IMR-90 (cell line): Measurements from ENCODE around the gene TIGIT. TPM values are rescaled to one million over a fixed set of nuclear protein-coding genes. Genes with fewer than 3 reads are reported as not detected.

Experiments used
- ATAC-seq: fragments of 200-7000 bp; cut with Tn5 transposase; 2 replicates; pipeline ENCODE4 v1.9.1; 2020; ENCODE audit warnings: low read depth, mild to moderate bottlenecking, moderate library complexity
- BruUV-seq: library from RNA; stranded (reverse); fragments of 400-500 nt; replicated peaks from 2 replicates; lab custom pipeline; 2021; lab: Mats Ljungman, UMichigan
- CTCF ChIA-PET: fragments of 300-600 bp; formaldehyde crosslinking; extraction: SDS; loops from one replicate; lab custom pipeline; 2021; ENCODE audit warnings: antibody characterized with exemption; lab: Yijun Ruan, JAX
- POLR2A ChIA-PET: fragments of 300-600 bp; sonication (Branson Sonifier 250); formaldehyde crosslinking; loops from one replicate; lab custom pipeline; 2022; ENCODE audit warnings: antibody characterized with exemption; ENCODE audit not compliant: unreplicated experiment; lab: Charles Lee
- DNase-seq: peaks from one replicate; pipeline ENCODE4 v3.0.0; 2013
- H2AFZ ChIP-seq: replicated peaks from 2 replicates; pipeline ENCODE3; 2013; ENCODE audit warnings: low read length, mild to moderate bottlenecking; ENCODE audit not compliant: poor library complexity
- H2AK5ac ChIP-seq: 2 replicates; pipeline ENCODE4 v1.6.1; 2013; ENCODE audit warnings: low read depth, low read length, inconsistent platforms
- H2AK9ac ChIP-seq: replicated peaks from 2 replicates; pipeline ENCODE3; 2013; ENCODE audit warnings: mild to moderate bottlenecking, low read depth, low read length, moderate library complexity; ENCODE audit not compliant: poor library complexity
- H2BK120ac ChIP-seq: 2 replicates; pipeline ENCODE4 v1.6.1; 2013; ENCODE audit warnings: low read depth, low read length, inconsistent platforms
- H2BK15ac ChIP-seq: 3 replicates; pipeline ENCODE4 v1.6.1; 2013; ENCODE audit warnings: low read depth, low read length, inconsistent platforms
- H2BK20ac ChIP-seq: 2 replicates; pipeline ENCODE4 v1.6.1; 2013; ENCODE audit warnings: low read depth, mild to moderate bottlenecking, inconsistent platforms, low read length, moderate library complexity
- H2BK5ac ChIP-seq: 2 replicates; pipeline ENCODE4 v1.6.1; 2013; ENCODE audit warnings: mild to moderate bottlenecking, low read depth, low read length, inconsistent platforms; ENCODE audit not compliant: poor library complexity, severe bottlenecking
- H3K14ac ChIP-seq: replicated peaks from 2 replicates; pipeline ENCODE4 v1.6.1; 2013; ENCODE audit warnings: low read depth, low read length, inconsistent platforms
- H3K18ac ChIP-seq: 2 replicates; pipeline ENCODE4 v1.6.1; 2013; ENCODE audit warnings: low read depth, low read length, control low read depth
- H3K23ac ChIP-seq: 2 replicates; pipeline ENCODE4 v1.6.1; 2013; ENCODE audit warnings: low read depth, low read length, inconsistent platforms
- H3K27ac ChIP-seq: 2 replicates; pipeline ENCODE4 v1.5.1; 2013; ENCODE audit warnings: mild to moderate bottlenecking, control low read depth, low read length; ENCODE audit not compliant: insufficient read depth
- H3K27me3 ChIP-seq: 2 replicates; pipeline ENCODE4 v1.6.1; 2013; ENCODE audit warnings: low read length; ENCODE audit not compliant: control insufficient read depth, insufficient read depth
- H3K36me3 ChIP-seq: 2 replicates; pipeline ENCODE4 v1.6.1; 2013; ENCODE audit warnings: low read length, mixed read lengths; ENCODE audit not compliant: control insufficient read depth, insufficient read depth
- H3K4ac ChIP-seq: 2 replicates; pipeline ENCODE4 v1.6.1; 2013; ENCODE audit warnings: low read depth, low read length, inconsistent platforms
- H3K4me1 ChIP-seq: 2 replicates; pipeline ENCODE4 v1.6.1; 2013; ENCODE audit warnings: low read length, mixed read lengths; ENCODE audit not compliant: control insufficient read depth, insufficient read depth
- H3K4me2 ChIP-seq: 2 replicates; pipeline ENCODE4 v1.6.1; 2013; ENCODE audit warnings: low read depth, mild to moderate bottlenecking, control low read depth, low read length, moderate library complexity
- H3K4me3 ChIP-seq: 2 replicates; pipeline ENCODE4 v1.5.1; 2013; ENCODE audit warnings: low read depth, mild to moderate bottlenecking, control low read depth, low read length, moderate library complexity; ENCODE audit not compliant: insufficient read depth
- H3K56ac ChIP-seq: 2 replicates; pipeline ENCODE4 v1.6.1; 2013; ENCODE audit warnings: low read length, inconsistent platforms; ENCODE audit not compliant: insufficient read depth; ENCODE audit errors: extremely low read depth
- H3K79me1 ChIP-seq, 2 experiments: 2 replicates each; pipeline ENCODE4 v1.6.1; 2013; ENCODE audit warnings: low read length in 2 of 2, inconsistent platforms in 1 of 2, low read depth in 1 of 2
- H3K9ac ChIP-seq: 2 replicates; pipeline ENCODE4 v1.6.1; 2013; ENCODE audit warnings: low read depth, low read length, control low read depth
- H3K9me1 ChIP-seq: 2 replicates; pipeline ENCODE4 v1.6.1; 2013; ENCODE audit warnings: low read length, inconsistent platforms; ENCODE audit not compliant: insufficient read depth
- H3K9me3 ChIP-seq: 2 replicates; pipeline ENCODE4 v1.6.1; 2013; ENCODE audit warnings: low read length; ENCODE audit not compliant: control insufficient read depth, insufficient read depth
- H4K20me1 ChIP-seq: 2 replicates; pipeline ENCODE4 v1.6.1; 2013; ENCODE audit warnings: low read length, inconsistent platforms; ENCODE audit not compliant: insufficient read depth
- H4K5ac ChIP-seq: 2 replicates; pipeline ENCODE4 v1.6.1; 2013; ENCODE audit warnings: mild to moderate bottlenecking, low read depth, low read length, control low read depth
- H4K8ac ChIP-seq, 2 experiments: 2 replicates each; pipeline ENCODE4 v1.6.1; 2013; ENCODE audit warnings: low read depth in 2 of 2, low read length in 2 of 2, control low read depth in 1 of 2, inconsistent platforms in 1 of 2
- H4K91ac ChIP-seq: 2 replicates; pipeline ENCODE4 v1.6.1; 2013; ENCODE audit warnings: low read depth, low read length, inconsistent platforms; ENCODE audit not compliant: insufficient read depth
- BHLHE40 ChIP-seq: fragments of 150-350 bp; IDR thresholded peaks from 2 replicates; pipeline ENCODE4 v1.6.1; 2016; ENCODE audit warnings: mild to moderate bottlenecking, low read depth, low read length
- FOS ChIP-seq: fragments of 150-350 bp; IDR thresholded peaks from 2 replicates; pipeline ENCODE4 v1.6.1; 2016; ENCODE audit warnings: low read depth, low read length
- POLR2A ChIP-seq: IDR thresholded peaks from 2 replicates; pipeline ENCODE4 v1.6.1; 2012; ENCODE audit warnings: mild to moderate bottlenecking, low read depth, low read length
- RAD21 ChIP-seq: IDR thresholded peaks from 2 replicates; pipeline ENCODE4 v1.6.1; 2012; ENCODE audit warnings: low read length, improper control_type of control experiment
- RCOR1 ChIP-seq: IDR thresholded peaks from 2 replicates; pipeline ENCODE4 v1.6.1; 2012; ENCODE audit warnings: mild to moderate bottlenecking, low read length, improper control_type of control experiment; ENCODE audit not compliant: insufficient replicate concordance
- RFX5 ChIP-seq: IDR thresholded peaks from 2 replicates; pipeline ENCODE4 v1.8.0; 2012; ENCODE audit warnings: low read depth, mild to moderate bottlenecking, low read length, moderate library complexity
- WGBS, 2 experiments: methylation state at CpG; one replicate each; pipeline versions ENCODE4 v1.1.5 to v1.1.7; 2013; ENCODE audit warnings: missing lambda C conversion rate in 2 of 2; ENCODE audit not compliant: insufficient read length in 1 of 2; ENCODE audit errors: extremely low coverage in 2 of 2; 5-methylcytosine and 5-hydroxymethylcytosine counted together
- dilution Hi-C: fragments of 300-500 bp; cut with HindIII; formaldehyde crosslinking; loops from one replicate; pipeline ENCODE4 v1.14.3; 2018; ENCODE audit warnings: low sequenced_read_pairs; ENCODE audit not compliant: unreplicated experiment
- in situ Hi-C: fragments of 300-500 bp; cut with MboI; formaldehyde crosslinking; loops from 3 replicates; pipeline ENCODE4 v1.14.3; 2019; ENCODE audit warnings: low sequenced_read_pairs, inconsistent platforms, mixed read lengths
- intact Hi-C: fragments of 100-400 bp; cut with micrococcal nuclease; formaldehyde crosslinking; loops from 2 replicates; pipeline ENCODE4 v1.10.0; 2022
- polyA plus RNA-seq, 3 experiments: library from polyadenylated mRNA; depleted of rRNA; stranded (reverse); fragments of >200 nt; gene quantifications; 2 replicates each; pipeline ENCODE4 v1.2.3, GENCODE V29; 2012; ENCODE audit warnings: low replicate concordance in 1 of 3
- total RNA-seq: library from RNA; depleted of rRNA; stranded (reverse); fragments of >200 nt; gene quantifications from 2 replicates; pipeline ENCODE4 v1.2.3, GENCODE V29; 2012
- TF ChIP-seq, protein P1 (sequence below): conservative IDR thresholded peaks from 2 replicates; pipeline ENCODE4 v1.5.1; 2012; ENCODE audit warnings: mild to moderate bottlenecking, low read depth, low read length, improper control_type of control experiment
- TF ChIP-seq, protein P2 (sequence below): fragments of 150-350 bp; IDR thresholded peaks from 2 replicates; pipeline ENCODE4 v1.6.1; 2017; ENCODE audit warnings: mild to moderate bottlenecking, antibody characterized with exemption, low read length, low read depth
- TF ChIP-seq, protein P3 (sequence below): fragments of 150-350 bp; IDR thresholded peaks from 2 replicates; pipeline ENCODE4 v1.6.1; 2016; ENCODE audit warnings: low read depth, mild to moderate bottlenecking, low read length, moderate library complexity, borderline replicate concordance

The TIGIT gene
- total and polyA plus RNA-seq, 2 of the 4 experiments (the other 2 are of a cell fraction) = not detected

DNA sequence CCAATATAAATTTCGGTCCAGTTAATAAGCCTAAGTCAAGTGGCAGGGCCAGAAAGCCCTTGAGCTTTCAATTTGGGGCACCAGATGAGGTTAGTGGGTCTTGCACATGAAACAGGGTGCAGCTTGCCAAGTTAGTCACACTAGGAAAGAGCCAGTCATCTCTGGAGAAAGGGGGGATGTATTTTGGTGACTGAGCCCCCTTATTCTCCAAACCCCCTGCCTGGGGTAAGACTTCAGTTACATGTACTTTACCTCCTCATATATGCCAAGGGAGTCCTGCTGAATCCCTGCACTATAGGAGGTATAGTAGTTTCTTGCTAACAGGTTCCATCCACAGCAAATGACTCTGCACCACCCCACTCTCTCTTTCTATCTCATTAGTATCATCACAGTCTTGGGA, 62.7 kb downstream of the TIGIT start:
- H3K9me1 ChIP-seq = no peaks in the 10 kb centered on the region
- ATAC-seq = no peak

More for the DNA sequence above, 62.7 kb downstream of the TIGIT start:
- H2AK5ac ChIP-seq = no peak overlapping the region
- H4K91ac ChIP-seq = no peak overlapping the region
- H3K4me3 ChIP-seq = no peak overlapping the region
- no peaks in the 10 kb centered on the region for H3K27me3 ChIP-seq
- H4K20me1 ChIP-seq = no peaks in the 10 kb centered on the region
- H3K79me1 ChIP-seq = peaks cover 0 to 4% of the 10 kb centered on the region in 2 experiments; a peak in 1 of 4 replicates
- no peak overlapping the region for H3K23ac ChIP-seq
- ChIA-PET CTCF (no interaction called here), POLR2A (no interaction called here)
- DNase-seq = no peak
- no peak overlapping the region for H3K18ac ChIP-seq
- no peak overlapping the region for H2BK120ac ChIP-seq
- no peak overlapping the region for H2AK9ac ChIP-seq
- no peak overlapping the region for H3K14ac ChIP-seq
- in situ Hi-C loops = loop anchor here (25.0 kb wide), 1 partner anchor 1456 kb away; no protein-coding TSS in a partner anchor
- H3K4me2 ChIP-seq = no peak overlapping the region
- H4K5ac ChIP-seq = no peak overlapping the region
- H2AFZ ChIP-seq = no peak overlapping the region
- no peak overlapping the region for H3K9ac ChIP-seq
- peaks cover 3% of the 10 kb centered on the region for H3K36me3 ChIP-seq
- TF ChIP-seq POLR2A = no peak
- TF ChIP-seq RFX5 = no peak
- TF ChIP-seq BHLHE40 = no peak
- TF ChIP-seq RAD21 = no peak
- TF ChIP-seq, protein P1, sequence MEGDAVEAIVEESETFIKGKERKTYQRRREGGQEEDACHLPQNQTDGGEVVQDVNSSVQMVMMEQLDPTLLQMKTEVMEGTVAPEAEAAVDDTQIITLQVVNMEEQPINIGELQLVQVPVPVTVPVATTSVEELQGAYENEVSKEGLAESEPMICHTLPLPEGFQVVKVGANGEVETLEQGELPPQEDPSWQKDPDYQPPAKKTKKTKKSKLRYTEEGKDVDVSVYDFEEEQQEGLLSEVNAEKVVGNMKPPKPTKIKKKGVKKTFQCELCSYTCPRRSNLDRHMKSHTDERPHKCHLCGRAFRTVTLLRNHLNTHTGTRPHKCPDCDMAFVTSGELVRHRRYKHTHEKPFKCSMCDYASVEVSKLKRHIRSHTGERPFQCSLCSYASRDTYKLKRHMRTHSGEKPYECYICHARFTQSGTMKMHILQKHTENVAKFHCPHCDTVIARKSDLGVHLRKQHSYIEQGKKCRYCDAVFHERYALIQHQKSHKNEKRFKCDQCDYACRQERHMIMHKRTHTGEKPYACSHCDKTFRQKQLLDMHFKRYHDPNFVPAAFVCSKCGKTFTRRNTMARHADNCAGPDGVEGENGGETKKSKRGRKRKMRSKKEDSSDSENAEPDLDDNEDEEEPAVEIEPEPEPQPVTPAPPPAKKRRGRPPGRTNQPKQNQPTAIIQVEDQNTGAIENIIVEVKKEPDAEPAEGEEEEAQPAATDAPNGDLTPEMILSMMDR = no peak
- TF ChIP-seq, protein P2, sequence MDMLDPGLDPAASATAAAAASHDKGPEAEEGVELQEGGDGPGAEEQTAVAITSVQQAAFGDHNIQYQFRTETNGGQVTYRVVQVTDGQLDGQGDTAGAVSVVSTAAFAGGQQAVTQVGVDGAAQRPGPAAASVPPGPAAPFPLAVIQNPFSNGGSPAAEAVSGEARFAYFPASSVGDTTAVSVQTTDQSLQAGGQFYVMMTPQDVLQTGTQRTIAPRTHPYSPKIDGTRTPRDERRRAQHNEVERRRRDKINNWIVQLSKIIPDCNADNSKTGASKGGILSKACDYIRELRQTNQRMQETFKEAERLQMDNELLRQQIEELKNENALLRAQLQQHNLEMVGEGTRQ = no peak
- TF ChIP-seq, protein P3, sequence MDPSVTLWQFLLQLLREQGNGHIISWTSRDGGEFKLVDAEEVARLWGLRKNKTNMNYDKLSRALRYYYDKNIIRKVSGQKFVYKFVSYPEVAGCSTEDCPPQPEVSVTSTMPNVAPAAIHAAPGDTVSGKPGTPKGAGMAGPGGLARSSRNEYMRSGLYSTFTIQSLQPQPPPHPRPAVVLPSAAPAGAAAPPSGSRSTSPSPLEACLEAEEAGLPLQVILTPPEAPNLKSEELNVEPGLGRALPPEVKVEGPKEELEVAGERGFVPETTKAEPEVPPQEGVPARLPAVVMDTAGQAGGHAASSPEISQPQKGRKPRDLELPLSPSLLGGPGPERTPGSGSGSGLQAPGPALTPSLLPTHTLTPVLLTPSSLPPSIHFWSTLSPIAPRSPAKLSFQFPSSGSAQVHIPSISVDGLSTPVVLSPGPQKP = no peak
- TF ChIP-seq RCOR1 = no peak
- TF ChIP-seq FOS = no peak
- no peak overlapping the region for H3K4ac ChIP-seq
- no peak overlapping the region for H3K27ac ChIP-seq
- no peak overlapping the region for H2BK5ac ChIP-seq
- intact Hi-C loops = no loop called here
- H2BK15ac ChIP-seq = no peak overlapping the region
- dilution Hi-C loops = no loop called here
- no peaks in the 10 kb centered on the region for H3K9me3 ChIP-seq
- H3K56ac ChIP-seq = no peak overlapping the region
- H2BK20ac ChIP-seq = no peak overlapping the region
- H4K8ac ChIP-seq = no peak overlapping the region
- no peaks in the 10 kb centered on the region for H3K4me1 ChIP-seq
- WGBS, 2 experiments = no CpG with 5 or more reads among the region's 1 CpG
- no TSS peak for BruUV-seq
